HepG2 (cell line): ENCODE results near the gene ASB16. TPM values are rescaled to one million over a fixed set of nuclear protein-coding genes. Genes with fewer than 3 reads are reported as not detected.

Source experiments
- ATRX ChIP-seq: sonication (generic); formaldehyde crosslinking; IDR thresholded peaks from 2 replicates; pipeline ENCODE4 v1.4.0; 2020; ENCODE audit warnings: missing genetic modification reagents, borderline replicate concordance
- CEBPZ ChIP-seq: IDR thresholded peaks from 2 replicates; pipeline ENCODE4 v1.6.1; 2012; ENCODE audit warnings: low read length, improper control_type of control experiment
- HOXD1 ChIP-seq: sonication (generic); formaldehyde crosslinking; IDR thresholded peaks from 2 replicates; pipeline ENCODE4 v1.5.0; 2020; ENCODE audit warnings: missing genetic modification reagents
- RBAK ChIP-seq: sonication (generic); formaldehyde crosslinking; IDR thresholded peaks from 2 replicates; pipeline ENCODE4 v1.5.1; 2020; ENCODE audit warnings: mild to moderate bottlenecking, missing genetic modification reagents
- SAFB2 ChIP-seq: sonication (generic); formaldehyde crosslinking; IDR thresholded peaks from 2 replicates; pipeline ENCODE4 v1.5.1; 2020; ENCODE audit warnings: missing genetic modification reagents, low read depth, mild to moderate bottlenecking, borderline replicate concordance
- TEF ChIP-seq: sonication (generic); formaldehyde crosslinking; IDR thresholded peaks from 2 replicates; pipeline ENCODE4 v1.5.0; 2020; ENCODE audit warnings: missing genetic modification reagents
- THAP8 ChIP-seq: sonication (generic); formaldehyde crosslinking; IDR thresholded peaks from 2 replicates; pipeline ENCODE4 v1.5.1; 2020; ENCODE audit warnings: missing genetic modification reagents, mild to moderate bottlenecking, borderline replicate concordance
- ZFP90 ChIP-seq: sonication (generic); formaldehyde crosslinking; IDR thresholded peaks from 2 replicates; pipeline ENCODE4 v1.8.0; 2022; ENCODE audit warnings: missing genetic modification reagents, mild to moderate bottlenecking, inconsistent platforms, borderline replicate concordance
- ZIK1 ChIP-seq: sonication (generic); formaldehyde crosslinking; IDR thresholded peaks from 2 replicates; pipeline ENCODE4 v1.5.0; 2020; ENCODE audit warnings: mild to moderate bottlenecking, low read depth, missing genetic modification reagents, borderline replicate concordance
- ZNF142 ChIP-seq: sonication (generic); formaldehyde crosslinking; IDR thresholded peaks from 2 replicates; pipeline ENCODE4 v1.4.0; 2020; ENCODE audit warnings: missing genetic modification reagents
- ZNF253 ChIP-seq: sonication (generic); formaldehyde crosslinking; IDR thresholded peaks from 2 replicates; pipeline ENCODE4 v1.8.0; 2022; ENCODE audit warnings: mild to moderate bottlenecking, missing genetic modification reagents, borderline replicate concordance
- ZNF260 ChIP-seq: sonication (generic); formaldehyde crosslinking; IDR thresholded peaks from 2 replicates; pipeline ENCODE4 v1.4.0; 2020; ENCODE audit warnings: missing genetic modification reagents, low read depth, mild to moderate bottlenecking, borderline replicate concordance
- ZNF326 ChIP-seq: sonication (generic); formaldehyde crosslinking; IDR thresholded peaks from 2 replicates; pipeline ENCODE4 v1.4.0; 2020; ENCODE audit warnings: missing genetic modification reagents, borderline replicate concordance
- ZNF350 ChIP-seq: sonication (generic); formaldehyde crosslinking; IDR thresholded peaks from 2 replicates; pipeline ENCODE4 v1.4.0; 2020; ENCODE audit warnings: mild to moderate bottlenecking, low read depth, missing genetic modification reagents, borderline replicate concordance
- ZNF414 ChIP-seq: sonication (generic); formaldehyde crosslinking; IDR thresholded peaks from 2 replicates; pipeline ENCODE4 v1.5.0; 2020; ENCODE audit warnings: missing genetic modification reagents
- polyA plus RNA-seq, 8 experiments: library from polyadenylated mRNA; depleted of rRNA in 3 of 8; stranded (reverse) in 7 of 8; unstranded in 1 of 8; fragments of >200 nt; fragmentation: Illumina TruSeq in 4 of 8; extraction: Trizol in 4 of 8; gene quantifications; 2 replicates each; pipeline versions ENCODE4 v1.2.1 to v1.2.3, GENCODE V29; 2011 to 2016; ENCODE audit warnings: low read depth in 4 of 8, missing spikeins in 1 of 8, mixed read lengths in 1 of 8; ENCODE audit not compliant: insufficient read depth in 1 of 8
- total RNA-seq, 5 experiments: library from RNA; depleted of rRNA; stranded (reverse); fragments of >200 nt; fragmentation: Illumina TruSeq; extraction: Trizol; gene quantifications; 2 replicates each; pipeline ENCODE4 v1.2.3, GENCODE V29; 2016; ENCODE audit warnings: low read depth in 1 of 5

Gene ASB16
- total and polyA plus RNA-seq, 2 of the 13 experiments (the other 11 are each of a cell fraction or from before 2014, with no cell fraction given) = 0.07 TPM; not detected in 1

- no peak for TF ChIP-seq CEBPZ
- TF ChIP-seq THAP8 = no peak
- TF ChIP-seq ATRX (CRISPR knock-in tag) = no peak
- no peak for TF ChIP-seq ZNF253 (CRISPR knock-in tag)
- no peak for TF ChIP-seq HOXD1
- TF ChIP-seq ZNF260 (CRISPR knock-in tag) = no peak
- no peak for TF ChIP-seq ZNF326 (CRISPR knock-in tag)
- TF ChIP-seq ZIK1 (CRISPR knock-in tag) = no peak
- no peak for TF ChIP-seq ZNF142 (CRISPR knock-in tag)
- no peak for TF ChIP-seq TEF
- TF ChIP-seq ZFP90 = no peak
- TF ChIP-seq RBAK (CRISPR knock-in tag) = no peak
- TF ChIP-seq SAFB2 (CRISPR knock-in tag) = no peak
- no peak for TF ChIP-seq ZNF414 (CRISPR knock-in tag)
- TF ChIP-seq ZNF350 (CRISPR knock-in tag) = no peak
These were observed 33.4 kb downstream of the ASB16 start (continued) for GRCh38 chr17:44203731-44204440.
